ENCODE measurements around the gene FDXR. TPM values are rescaled to one million over a fixed set of nuclear protein-coding genes. Genes with fewer than 3 reads are reported as not detected.

FDXR gene
- total RNA-seq, 2 experiments from 2014 or later, result 20.0 to 24.3 TPM

DNA sequence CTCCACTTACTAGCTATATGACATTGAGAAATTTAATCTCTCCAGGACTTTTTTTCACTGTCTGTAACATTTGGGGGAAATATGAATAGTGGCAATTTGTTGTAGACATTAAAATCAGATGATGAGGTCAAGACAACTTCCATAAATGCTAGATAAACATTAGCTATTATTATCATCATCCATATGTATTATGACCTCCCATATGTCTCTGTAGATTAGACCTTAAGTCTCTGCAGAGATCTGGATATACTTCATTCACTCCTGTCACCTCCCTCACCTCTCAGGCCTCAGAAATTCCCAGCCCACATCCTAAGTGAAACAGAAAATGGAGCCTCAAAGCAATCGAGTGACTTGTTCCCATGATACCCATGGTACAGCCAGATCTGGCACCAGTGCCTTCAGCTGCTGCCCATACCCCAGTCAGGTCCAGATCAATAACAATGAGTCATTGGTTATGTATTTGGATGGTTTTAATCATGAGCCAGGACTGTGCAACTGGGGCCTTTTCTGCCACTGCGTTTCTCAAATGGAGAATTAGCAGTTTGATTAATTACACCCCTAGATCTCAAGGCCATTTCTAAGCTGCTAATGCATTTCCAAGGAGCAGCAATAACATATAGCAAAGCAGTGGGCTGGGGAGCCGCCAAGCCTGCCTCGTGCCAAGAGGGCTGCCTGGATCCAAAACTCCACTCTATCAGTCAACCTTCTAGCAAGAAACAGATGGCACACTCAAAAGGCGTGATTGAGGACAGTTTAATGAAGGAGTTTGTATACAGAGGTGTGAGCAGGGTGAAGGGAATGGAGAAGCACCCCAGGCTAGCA lies 2.6 kb upstream of the FDXR start:
- no peaks in the 10 kb centered on the region for H3K36me3 Mint-ChIP-seq (ENCODE audit: low read depth)
- no peaks in the 10 kb centered on the region for H3K27me3 Mint-ChIP-seq
- ChIA-PET CTCF (interaction anchor here (0.8 to 13.9 kb wide), 9 partner anchors 13 to 159 kb away, joined by 3 to 139 read pairs (median 4); partner anchors contain the start of genes GRIN2C, MRPL58 and OTOP2), POLR2A (interaction anchor here (1.1 to 1.3 kb wide), 3 partner anchors 11 to 16 kb away, joined by 3 read pairs; partner anchors contain the start of gene GRIN2C)
- no peaks in the 10 kb centered on the region for H3K9me3 Mint-ChIP-seq
- H3K4me3 Mint-ChIP-seq, result no peak overlapping the region
- ATAC-seq, result no peak
- intact Hi-C loops (cut with micrococcal nuclease), result no loop called here
- H3K4me1 Mint-ChIP-seq (ENCODE audit: low read depth), result peaks cover 15% of the 10 kb centered on the region
- no peak overlapping the region for H3K27ac Mint-ChIP-seq
- TF ChIP-seq, protein P1, sequence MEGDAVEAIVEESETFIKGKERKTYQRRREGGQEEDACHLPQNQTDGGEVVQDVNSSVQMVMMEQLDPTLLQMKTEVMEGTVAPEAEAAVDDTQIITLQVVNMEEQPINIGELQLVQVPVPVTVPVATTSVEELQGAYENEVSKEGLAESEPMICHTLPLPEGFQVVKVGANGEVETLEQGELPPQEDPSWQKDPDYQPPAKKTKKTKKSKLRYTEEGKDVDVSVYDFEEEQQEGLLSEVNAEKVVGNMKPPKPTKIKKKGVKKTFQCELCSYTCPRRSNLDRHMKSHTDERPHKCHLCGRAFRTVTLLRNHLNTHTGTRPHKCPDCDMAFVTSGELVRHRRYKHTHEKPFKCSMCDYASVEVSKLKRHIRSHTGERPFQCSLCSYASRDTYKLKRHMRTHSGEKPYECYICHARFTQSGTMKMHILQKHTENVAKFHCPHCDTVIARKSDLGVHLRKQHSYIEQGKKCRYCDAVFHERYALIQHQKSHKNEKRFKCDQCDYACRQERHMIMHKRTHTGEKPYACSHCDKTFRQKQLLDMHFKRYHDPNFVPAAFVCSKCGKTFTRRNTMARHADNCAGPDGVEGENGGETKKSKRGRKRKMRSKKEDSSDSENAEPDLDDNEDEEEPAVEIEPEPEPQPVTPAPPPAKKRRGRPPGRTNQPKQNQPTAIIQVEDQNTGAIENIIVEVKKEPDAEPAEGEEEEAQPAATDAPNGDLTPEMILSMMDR (IDR thresholded peaks at IDR 0.05), result no peak
- no peak for DNase-seq

GRCh38 chr17:74874615-74875037 lies 1.8 kb upstream of the FDXR start:
- ATAC-seq (no peak), DNase-seq (no peak)
- Mint-ChIP-seq H3K27me3 (no peaks in the 10 kb centered on the region), H3K4me3 (no peak overlapping the region), H3K4me1 (ENCODE audit: low read depth) (peaks cover 15% of the 10 kb centered on the region), H3K9me3 (no peaks in the 10 kb centered on the region), H3K36me3 (ENCODE audit: low read depth) (no peaks in the 10 kb centered on the region), H3K27ac (no peak overlapping the region)
- TF ChIP-seq, protein P1 (IDR thresholded peaks at IDR 0.05), result no peak
- POLR2A ChIA-PET, result interaction anchor here (1.1 to 2.6 kb wide), 6 partner anchors 11 to 136 kb away, joined by 3 to 11 read pairs (median 4); partner anchors contain the start of gene GRIN2C
- intact Hi-C loops (cut with micrococcal nuclease), result no loop called here
- CTCF ChIA-PET, result interaction anchor here (0.8 to 13.9 kb wide), 5 partner anchors 13 to 129 kb away, joined by 3 to 139 read pairs (median 10); partner anchors contain the start of genes GRIN2C and OTOP2

- no peaks in the 10 kb centered on the region for H3K9me3 Mint-ChIP-seq
- H3K27ac Mint-ChIP-seq, result peak overlapping the region; percentile 94
- peaks cover 15% of the 10 kb centered on the region for H3K4me1 Mint-ChIP-seq (ENCODE audit: low read depth)
- ChIA-PET CTCF (interaction anchor here (1.0 to 13.9 kb wide), 8 partner anchors 12 to 137 kb away, joined by 3 to 139 read pairs (median 7); partner anchors contain the start of genes GRIN2C and RAB37), POLR2A (interaction anchor here (0.8 to 2.6 kb wide), 11 partner anchors 9 to 135 kb away, joined by 3 to 11 read pairs (median 5); partner anchors contain the start of genes FADS6, GRIN2C and HID1)
- intact Hi-C loops (cut with micrococcal nuclease), result no loop called here
- ATAC-seq (no peak), DNase-seq (no peak)
- TF ChIP-seq, protein P1 (IDR thresholded peaks at IDR 0.05), result no peak
- no peaks in the 10 kb centered on the region for H3K36me3 Mint-ChIP-seq (ENCODE audit: low read depth)
- peak overlapping the region; percentile 75 for H3K4me3 Mint-ChIP-seq
- H3K27me3 Mint-ChIP-seq, result no peaks in the 10 kb centered on the region
Observed at GRCh38 chr17:74873874-74874614, 1.2 kb upstream of the FDXR start.

- CTCF ChIA-PET, result interaction anchor here (0.7 to 13.9 kb wide), 8 partner anchors 11 to 298 kb away, joined by 3 to 139 read pairs (median 4); partner anchors contain the start of genes GRIN2C and RAB37
- no peaks in the 10 kb centered on the region for H3K36me3 Mint-ChIP-seq (ENCODE audit: low read depth)
- TF ChIP-seq, protein P1 (IDR thresholded peaks at IDR 0.05), result no peak
- POLR2A ChIA-PET, result interaction anchor here (0.7 to 2.6 kb wide), 15 partner anchors 9 to 162 kb away, joined by 3 to 11 read pairs (median 5); partner anchors contain the start of genes FADS6, HID1, OTOP2 and RAB37
- no peaks in the 10 kb centered on the region for H3K9me3 Mint-ChIP-seq
- intact Hi-C loops (cut with micrococcal nuclease), result no loop called here
- H3K4me1 Mint-ChIP-seq (ENCODE audit: low read depth), result peaks cover 15% of the 10 kb centered on the region
- ATAC-seq, result peak; percentile 95
- H3K4me3 Mint-ChIP-seq, result peak overlapping the region; percentile 75
- peak overlapping the region; percentile 94 for H3K27ac Mint-ChIP-seq
- H3K27me3 Mint-ChIP-seq, result no peaks in the 10 kb centered on the region
- DNase-seq, result peak; percentile 100
Observed at GRCh38 chr17:74873037-74873873, 461 bp upstream of the FDXR start.

Data from activated CD8-positive, alpha-beta T cell treated with anti-CD3 and anti-CD28 coated beads for 36 hours (primary cell).